ENCODE results near the gene CERS2.

- TF ChIP-seq YY1 (IDR thresholded peaks at IDR 0.05; ENCODE audit: low read depth), result no peak
- TF ChIP-seq, protein P1, sequence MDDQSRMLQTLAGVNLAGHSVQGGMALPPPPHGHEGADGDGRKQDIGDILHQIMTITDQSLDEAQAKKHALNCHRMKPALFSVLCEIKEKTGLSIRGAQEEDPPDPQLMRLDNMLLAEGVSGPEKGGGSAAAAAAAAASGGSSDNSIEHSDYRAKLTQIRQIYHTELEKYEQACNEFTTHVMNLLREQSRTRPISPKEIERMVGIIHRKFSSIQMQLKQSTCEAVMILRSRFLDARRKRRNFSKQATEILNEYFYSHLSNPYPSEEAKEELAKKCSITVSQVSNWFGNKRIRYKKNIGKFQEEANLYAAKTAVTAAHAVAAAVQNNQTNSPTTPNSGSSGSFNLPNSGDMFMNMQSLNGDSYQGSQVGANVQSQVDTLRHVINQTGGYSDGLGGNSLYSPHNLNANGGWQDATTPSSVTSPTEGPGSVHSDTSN (IDR thresholded peaks at IDR 0.05), result no peak
- TF ChIP-seq SIN3A (IDR thresholded peaks at IDR 0.05; ENCODE audit: borderline replicate concordance, low read depth, low read length), result no peak
- TF ChIP-seq, protein P2, sequence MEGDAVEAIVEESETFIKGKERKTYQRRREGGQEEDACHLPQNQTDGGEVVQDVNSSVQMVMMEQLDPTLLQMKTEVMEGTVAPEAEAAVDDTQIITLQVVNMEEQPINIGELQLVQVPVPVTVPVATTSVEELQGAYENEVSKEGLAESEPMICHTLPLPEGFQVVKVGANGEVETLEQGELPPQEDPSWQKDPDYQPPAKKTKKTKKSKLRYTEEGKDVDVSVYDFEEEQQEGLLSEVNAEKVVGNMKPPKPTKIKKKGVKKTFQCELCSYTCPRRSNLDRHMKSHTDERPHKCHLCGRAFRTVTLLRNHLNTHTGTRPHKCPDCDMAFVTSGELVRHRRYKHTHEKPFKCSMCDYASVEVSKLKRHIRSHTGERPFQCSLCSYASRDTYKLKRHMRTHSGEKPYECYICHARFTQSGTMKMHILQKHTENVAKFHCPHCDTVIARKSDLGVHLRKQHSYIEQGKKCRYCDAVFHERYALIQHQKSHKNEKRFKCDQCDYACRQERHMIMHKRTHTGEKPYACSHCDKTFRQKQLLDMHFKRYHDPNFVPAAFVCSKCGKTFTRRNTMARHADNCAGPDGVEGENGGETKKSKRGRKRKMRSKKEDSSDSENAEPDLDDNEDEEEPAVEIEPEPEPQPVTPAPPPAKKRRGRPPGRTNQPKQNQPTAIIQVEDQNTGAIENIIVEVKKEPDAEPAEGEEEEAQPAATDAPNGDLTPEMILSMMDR (IDR thresholded peaks at IDR 0.05), result no peak
- TF ChIP-seq POLR2AphosphoS5 (IDR thresholded peaks at IDR 0.05; ENCODE audit: low read depth, low read length), result no peak
- no peak for TF ChIP-seq RXRA (IDR thresholded peaks at IDR 0.05; ENCODE audit: borderline replicate concordance, low read depth)
- no peak for TF ChIP-seq SMC3 (IDR thresholded peaks at IDR 0.05; ENCODE audit: low read depth, low read length)
- no peak for TF ChIP-seq REST (IDR thresholded peaks at IDR 0.05; ENCODE audit: low read depth, low read length)
- TF ChIP-seq JUND (IDR thresholded peaks at IDR 0.05), result no peak
- no peak for TF ChIP-seq MXI1 (IDR thresholded peaks at IDR 0.05; ENCODE audit: low read depth, low read length)
- TF ChIP-seq TCF12 (IDR thresholded peaks at IDR 0.05), result no peak
- TF ChIP-seq EP300 (IDR thresholded peaks at IDR 0.05; ENCODE audit: borderline replicate concordance in 1 of 2, low read depth in 1 of 2, low read length in 1 of 2), result no peak
- no peak for TF ChIP-seq CHD2 (IDR thresholded peaks at IDR 0.05; ENCODE audit: low read length, partially characterized antibody)
- TF ChIP-seq, protein P3, sequence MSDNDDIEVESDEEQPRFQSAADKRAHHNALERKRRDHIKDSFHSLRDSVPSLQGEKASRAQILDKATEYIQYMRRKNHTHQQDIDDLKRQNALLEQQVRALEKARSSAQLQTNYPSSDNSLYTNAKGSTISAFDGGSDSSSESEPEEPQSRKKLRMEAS (IDR thresholded peaks at IDR 0.05; ENCODE audit: low read depth), result no peak
Observed at GRCh38 chr1:150917387-150917786, 57.2 kb downstream of the CERS2 start.
